GM12878 (cell line): ENCODE results near the gene MPRIP.

Source experiments
- BRCA1 ChIP-seq: IDR thresholded peaks from 2 replicates; pipeline ENCODE4 v1.6.1; 2011; ENCODE audit warnings: low read depth, low read length, improper control_type of control experiment
- CTCF ChIP-seq, 3 experiments: IDR thresholded peaks in 2 of 3; conservative IDR thresholded peaks in 1 of 3; 2 replicates each; pipeline ENCODE4 v1.5.1; 2011; ENCODE audit warnings: low read depth in 3 of 3, low read length in 3 of 3, mild to moderate bottlenecking in 3 of 3, control low read depth in 2 of 3, moderate library complexity in 2 of 3, inconsistent platforms in 1 of 3, mixed read lengths in 1 of 3; ENCODE audit not compliant: control insufficient read depth in 2 of 3, insufficient read depth in 1 of 3; ENCODE audit errors: extremely low read depth in 1 of 3
- EP300 ChIP-seq, 2 experiments: fragments of 150-350 bp in 1 of 2; IDR thresholded peaks; 2 replicates each; pipeline ENCODE4 v1.6.1; 2011 to 2012; ENCODE audit warnings: low read depth in 2 of 2, low read length in 2 of 2, borderline replicate concordance in 1 of 2, improper control_type of control experiment in 1 of 2, inconsistent platforms in 1 of 2; ENCODE audit not compliant: control insufficient read depth in 1 of 2
- EZH2 ChIP-seq: IDR thresholded peaks from 2 replicates; pipeline ENCODE4 v1.6.1; 2012; ENCODE audit warnings: low read depth, mild to moderate bottlenecking, control low read depth, inconsistent platforms, low read length, borderline replicate concordance; ENCODE audit not compliant: control insufficient read depth
- JUND ChIP-seq: IDR thresholded peaks from 2 replicates; pipeline ENCODE4 v1.6.1; 2012; ENCODE audit warnings: low read depth, mild to moderate bottlenecking, low read length, improper control_type of control experiment, moderate library complexity
- KDM1A ChIP-seq: fragments of 200-600 bp; sonication (generic); IDR thresholded peaks from 2 replicates; pipeline ENCODE4 v1.6.1; 2016; ENCODE audit warnings: borderline replicate concordance
- NFXL1 ChIP-seq: fragments of 450-650 bp; IDR thresholded peaks from 2 replicates; pipeline ENCODE4 v1.6.1; 2017; ENCODE audit warnings: antibody characterized with exemption, mild to moderate bottlenecking, borderline replicate concordance
- NR2C2 ChIP-seq: IDR thresholded peaks from 2 replicates; pipeline ENCODE4 v1.6.1; 2011; ENCODE audit warnings: borderline replicate concordance, low read depth; ENCODE audit not compliant: control insufficient read depth, insufficient read length
- POLR2A ChIP-seq: IDR thresholded peaks from 2 replicates; pipeline ENCODE4 v1.6.1; 2011; ENCODE audit warnings: low read depth, mild to moderate bottlenecking, low read length
- RELA ChIP-seq: fragments of 450-650 bp; IDR thresholded peaks from 2 replicates; pipeline ENCODE4 v1.8.0; 2014; ENCODE audit warnings: borderline replicate concordance; ENCODE audit not compliant: partially characterized antibody
- SMAD1 ChIP-seq: fragments of 450-650 bp; IDR thresholded peaks from 2 replicates; pipeline ENCODE4 v1.6.1; 2018; ENCODE audit warnings: mild to moderate bottlenecking, low read depth; ENCODE audit not compliant: partially characterized antibody
- ZNF217 ChIP-seq: fragments of 450-650 bp; IDR thresholded peaks from 2 replicates; pipeline ENCODE4 v1.6.1; 2017; ENCODE audit warnings: antibody characterized with exemption, mild to moderate bottlenecking

- TF ChIP-seq SMAD1 (no peak), KDM1A (no peak), NFXL1 (no peak), CTCF (IDR thresholded peaks at IDR 0.05 in 2 of 3, conservative IDR thresholded peaks at IDR 0.05 in 1 of 3; ENCODE audit: control insufficient read depth in 2 of 3, extremely low read depth in 1 of 3, insufficient read depth in 1 of 3, low read depth in 3 of 3, low read length in 3 of 3) (no peak), JUND (peak; percentile 72), EZH2 (no peak), RELA (peak; percentile 18), ZNF217 (no peak), NR2C2 (no peak), BRCA1 (no peak), POLR2A (no peak), EP300 (IDR thresholded peaks at IDR 0.05; ENCODE audit: borderline replicate concordance in 1 of 2, control insufficient read depth in 1 of 2, low read depth in 2 of 2, low read length in 2 of 2) (no peak)
Measured at GRCh38 chr17:17179371-17179827, 137.1 kb downstream of the MPRIP start.
